GM19395 (cell line): ENCODE data around the gene ZNF25.
"Not testable (repeated sequence)": the region's sequence is repeated elsewhere in the genome, so short reads cannot be mapped to it uniquely, and the experiment has no call there.

Experiments
- ATAC-seq: cut with Tn5 transposase; IDR thresholded peaks from one replicate; pipeline ENCODE4 v1.9.1; 2021; ENCODE audit warnings: mild to moderate bottlenecking, moderate library complexity; ENCODE audit not compliant: unreplicated experiment

Gene ZNF25

DNA sequence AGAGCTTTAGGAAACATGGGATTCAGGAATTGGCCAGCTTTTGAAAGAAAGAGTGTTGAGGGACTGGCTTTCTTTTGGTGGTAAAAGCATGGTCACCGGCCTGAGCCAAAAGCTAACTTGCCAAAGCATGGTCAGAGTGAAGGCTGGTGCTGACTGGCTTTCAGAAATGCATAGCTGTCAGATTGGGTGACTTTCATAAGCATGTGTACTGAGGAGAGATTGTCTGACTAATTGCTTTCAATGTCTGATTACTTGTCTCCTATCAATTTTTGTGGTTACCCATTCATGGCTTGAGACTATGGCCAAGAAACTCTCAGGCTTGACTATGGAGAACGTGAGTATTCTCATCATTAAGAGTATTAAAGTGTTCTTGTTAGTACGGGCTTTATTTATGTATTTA lies 28.2 kb downstream of the ZNF25 start:
- no peak for ATAC-seq

DNA sequence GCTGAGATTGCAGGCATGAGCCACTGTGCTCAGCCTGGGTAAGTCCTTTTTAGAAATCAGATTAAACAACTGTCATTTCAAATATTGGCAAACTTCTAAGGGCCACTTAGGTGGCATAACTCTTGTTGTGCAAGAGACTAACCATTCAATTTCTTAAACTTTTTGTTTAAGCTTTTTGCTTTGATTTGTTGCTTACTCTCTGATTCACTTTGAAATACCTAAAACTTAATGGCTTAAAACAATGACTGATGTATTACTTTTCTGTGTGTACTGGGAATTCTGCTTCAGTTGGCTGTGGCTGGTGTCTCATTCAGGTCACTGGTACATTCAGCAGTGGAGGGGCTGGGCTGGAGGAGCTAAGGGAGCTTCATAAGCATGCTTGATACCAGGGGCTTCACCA lies 28.9 kb downstream of the ZNF25 start:
- ATAC-seq, result no peak

DNA sequence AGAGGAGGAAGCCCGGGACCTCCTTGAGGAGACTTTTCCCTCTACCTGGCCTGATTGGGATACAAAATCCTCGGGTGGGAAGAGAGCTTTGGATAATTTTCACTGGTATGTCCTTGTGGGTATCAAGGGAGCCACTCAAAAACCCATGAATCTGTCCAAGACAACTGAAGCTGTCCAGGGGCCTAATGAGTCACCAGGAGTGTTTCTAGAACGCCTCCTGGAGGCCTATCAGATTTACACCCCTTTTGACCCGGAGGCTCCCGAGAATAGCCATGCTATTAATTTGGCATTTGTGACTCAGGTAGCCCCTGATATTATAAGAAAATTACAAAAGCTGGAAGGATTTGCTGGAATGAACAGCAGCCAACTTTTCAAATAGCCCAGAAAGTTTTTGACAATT lies 38.6 kb downstream of the ZNF25 start:
- no peak for ATAC-seq

DNA sequence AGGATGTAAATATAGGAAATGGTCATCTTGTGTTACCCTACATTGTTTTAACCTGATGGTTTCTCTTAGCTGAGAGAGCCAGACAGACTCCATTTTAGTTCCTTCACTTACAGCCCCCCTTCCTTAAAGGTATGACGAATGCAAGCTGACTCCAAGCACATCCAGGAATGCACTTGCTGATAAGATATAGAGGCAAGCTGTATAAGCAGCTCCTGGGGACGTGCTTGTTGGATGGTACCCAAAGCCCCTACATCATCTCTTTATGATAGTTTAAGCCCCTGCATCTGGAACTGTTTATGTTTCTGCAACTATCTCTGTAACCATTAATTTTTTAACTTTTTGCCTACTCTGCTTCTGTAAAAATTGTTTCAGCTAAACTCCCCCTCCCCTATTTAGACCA lies 41.7 kb downstream of the ZNF25 start:
- ATAC-seq, result no peak

DNA sequence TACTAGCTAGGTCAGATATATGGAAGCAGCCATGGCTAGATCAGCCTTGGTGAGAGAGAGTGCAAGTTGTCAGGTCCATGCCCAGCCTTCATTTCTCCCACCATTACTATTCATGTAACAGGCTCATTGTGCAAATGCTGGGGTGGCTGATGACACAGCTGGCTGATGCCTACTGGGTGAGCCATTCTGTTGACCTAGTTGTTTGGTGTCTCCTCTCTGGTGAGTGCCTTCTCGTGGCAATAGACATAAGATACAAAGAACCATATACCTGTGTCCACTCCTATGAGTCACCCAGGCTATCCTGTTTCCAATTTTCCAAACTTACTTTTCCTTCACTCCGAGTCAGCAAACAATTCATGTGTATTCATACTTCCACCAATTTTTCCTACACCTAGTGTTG lies 46.0 kb downstream of the ZNF25 start:
- ATAC-seq, result no peak

DNA sequence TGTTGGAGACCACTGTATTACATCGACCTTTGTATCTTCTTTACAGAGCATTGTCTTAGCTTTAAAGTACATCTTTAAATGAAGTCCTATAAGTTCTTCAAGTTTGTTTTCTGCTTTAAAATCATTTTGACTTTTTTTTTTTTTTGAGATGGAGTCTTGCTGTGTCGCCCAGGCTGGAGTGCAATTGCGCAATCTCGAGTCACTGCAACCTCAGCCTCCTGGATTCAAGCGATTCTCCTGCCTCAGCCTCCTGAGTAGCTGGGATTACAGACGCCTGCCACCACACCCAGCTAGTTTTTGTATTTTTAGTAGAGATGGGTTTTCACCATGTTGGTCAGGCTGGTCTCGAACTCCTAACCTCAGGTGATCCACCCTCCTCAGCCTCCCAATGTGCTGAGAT lies 68.3 kb downstream of the ZNF25 start:
- ATAC-seq, result not testable (repeated sequence)

DNA sequence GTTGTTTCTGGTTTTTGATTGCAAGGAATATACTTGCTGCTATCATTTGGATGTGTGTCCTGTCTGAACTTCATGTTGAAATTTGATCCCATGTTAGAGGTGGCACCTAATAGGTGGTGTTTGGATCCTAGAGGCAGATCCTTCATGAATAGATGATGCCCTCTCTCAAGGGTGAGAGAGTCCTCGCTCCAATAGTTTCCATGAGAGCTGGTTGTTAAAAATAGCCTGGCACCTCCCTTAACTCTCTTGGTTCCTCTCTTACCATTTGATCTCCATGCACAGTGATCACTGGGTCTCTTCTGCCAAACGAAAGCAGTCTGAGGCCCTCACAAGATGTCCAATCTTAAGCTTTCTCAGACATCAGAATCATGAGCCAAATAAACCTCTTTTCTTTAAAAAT lies 70.1 kb downstream of the ZNF25 start:
- ATAC-seq, result no peak
